SK-N-SH treated with all-trans-retinoic acid at 6 μM for 48 hours (cell line): ENCODE data around the gene TEX261.

Experiments used
- ATAC-seq: fragments of 200-7000 bp; cut with Tn5 transposase; 3 replicates; pipeline ENCODE4 v1.9.1; 2020; ENCODE audit warnings: mild to moderate bottlenecking, moderate library complexity
- ARNTL ChIP-seq: fragments of 450-650 bp; formaldehyde crosslinking; IDR thresholded peaks from 2 replicates; pipeline ENCODE4 v1.5.0; 2020; ENCODE audit warnings: low read depth, mild to moderate bottlenecking, moderate library complexity, borderline replicate concordance
- BACH2 ChIP-seq: fragments of 250-450 bp; sonication (Bioruptor Pico); IDR thresholded peaks from 2 replicates; pipeline ENCODE4 v1.9.0; 2021; ENCODE audit warnings: mild to moderate bottlenecking, borderline replicate concordance
- CSDC2 ChIP-seq: fragments of 250-450 bp; sonication (Bioruptor Pico); IDR thresholded peaks from 2 replicates; pipeline ENCODE4 v1.5.0; 2020; ENCODE audit warnings: mild to moderate bottlenecking, moderate library complexity
- GLIS3 ChIP-seq: fragments of 250-450 bp; sonication (Bioruptor Pico); IDR thresholded peaks from 2 replicates; pipeline ENCODE4 v1.5.0; 2020; ENCODE audit warnings: mild to moderate bottlenecking, moderate library complexity
- ISL1 ChIP-seq: fragments of 250-450 bp; sonication (Bioruptor Pico); IDR thresholded peaks from 2 replicates; pipeline ENCODE4 v2.1.2; 2022; ENCODE audit warnings: mild to moderate bottlenecking, moderate library complexity
- OSR1 ChIP-seq: fragments of 250-450 bp; sonication (Bioruptor Pico); IDR thresholded peaks from 2 replicates; pipeline ENCODE4 v1.8.0; 2022; ENCODE audit warnings: moderate library complexity, mild to moderate bottlenecking, inconsistent platforms
- PPARA ChIP-seq: fragments of 250-450 bp; sonication (Bioruptor Pico); IDR thresholded peaks from 2 replicates; pipeline ENCODE4 v1.5.0; 2020; ENCODE audit warnings: mild to moderate bottlenecking, borderline replicate concordance
- RARB ChIP-seq: fragments of 250-450 bp; sonication (Bioruptor Pico); IDR thresholded peaks from 2 replicates; pipeline ENCODE4 v1.8.0; 2021; ENCODE audit warnings: mild to moderate bottlenecking, moderate library complexity
- SNAI2 ChIP-seq: fragments of 250-450 bp; sonication (Bioruptor Pico); IDR thresholded peaks from 2 replicates; pipeline ENCODE4 v1.5.0; 2020; ENCODE audit warnings: mild to moderate bottlenecking, moderate library complexity
- TCF4 ChIP-seq: fragments of 250-450 bp; sonication (Bioruptor Pico); IDR thresholded peaks from 2 replicates; pipeline ENCODE4 v1.8.0; 2021; ENCODE audit warnings: mild to moderate bottlenecking, moderate library complexity, borderline replicate concordance
- ZC3H10 ChIP-seq: fragments of 250-450 bp; sonication (Bioruptor Pico); IDR thresholded peaks from 2 replicates; pipeline ENCODE4 v1.5.1; 2021; ENCODE audit warnings: mild to moderate bottlenecking, moderate library complexity
- ZFP3 ChIP-seq: fragments of 250-450 bp; sonication (Bioruptor Pico); IDR thresholded peaks from 2 replicates; pipeline ENCODE4 v1.5.0; 2020; ENCODE audit warnings: mild to moderate bottlenecking, moderate library complexity
- ZFP30 ChIP-seq: fragments of 450-650 bp; formaldehyde crosslinking; IDR thresholded peaks from 2 replicates; pipeline ENCODE4 v1.5.0; 2022; ENCODE audit warnings: mild to moderate bottlenecking, moderate library complexity
- ZNF565 ChIP-seq: fragments of 450-650 bp; formaldehyde crosslinking; conservative IDR thresholded peaks from 2 replicates; pipeline ENCODE4 v1.5.0; 2020; ENCODE audit warnings: low read depth, mild to moderate bottlenecking, moderate library complexity
- ZNF70 ChIP-seq: fragments of 450-650 bp; formaldehyde crosslinking; IDR thresholded peaks from 2 replicates; pipeline ENCODE4 v1.5.0; 2020; ENCODE audit warnings: mild to moderate bottlenecking, moderate library complexity
- ZNF8 ChIP-seq: fragments of 450-650 bp; formaldehyde crosslinking; IDR thresholded peaks from 2 replicates; pipeline ENCODE4 v1.5.0; 2020; ENCODE audit warnings: mild to moderate bottlenecking, moderate library complexity
- TF ChIP-seq, protein P1 (sequence below): fragments of 250-450 bp; sonication (Bioruptor Pico); IDR thresholded peaks from 2 replicates; pipeline ENCODE4 v1.5.1; 2021; ENCODE audit warnings: mild to moderate bottlenecking, moderate library complexity
- TF ChIP-seq, protein P2 (sequence below): fragments of 250-450 bp; sonication (Bioruptor Pico); IDR thresholded peaks from 2 replicates; pipeline ENCODE4 v1.5.0; 2020; ENCODE audit warnings: mild to moderate bottlenecking, moderate library complexity
- TF ChIP-seq, protein P3 (sequence below): fragments of 250-450 bp; sonication (Bioruptor Pico); IDR thresholded peaks from 2 replicates; pipeline ENCODE4 v1.5.1; 2020; ENCODE audit warnings: low read depth, mild to moderate bottlenecking, moderate library complexity
- TF ChIP-seq, protein P4 (sequence below): fragments of 250-450 bp; sonication (Bioruptor Pico); IDR thresholded peaks from 2 replicates; pipeline ENCODE4 v1.8.0; 2021; ENCODE audit warnings: low read depth, mild to moderate bottlenecking, moderate library complexity, borderline replicate concordance
- TF ChIP-seq, protein P5 (sequence below): fragments of 250-450 bp; sonication (Bioruptor Pico); IDR thresholded peaks from 2 replicates; pipeline ENCODE4 v1.8.0; 2020; ENCODE audit warnings: mild to moderate bottlenecking, moderate library complexity, borderline replicate concordance

The TEX261 gene

DNA sequence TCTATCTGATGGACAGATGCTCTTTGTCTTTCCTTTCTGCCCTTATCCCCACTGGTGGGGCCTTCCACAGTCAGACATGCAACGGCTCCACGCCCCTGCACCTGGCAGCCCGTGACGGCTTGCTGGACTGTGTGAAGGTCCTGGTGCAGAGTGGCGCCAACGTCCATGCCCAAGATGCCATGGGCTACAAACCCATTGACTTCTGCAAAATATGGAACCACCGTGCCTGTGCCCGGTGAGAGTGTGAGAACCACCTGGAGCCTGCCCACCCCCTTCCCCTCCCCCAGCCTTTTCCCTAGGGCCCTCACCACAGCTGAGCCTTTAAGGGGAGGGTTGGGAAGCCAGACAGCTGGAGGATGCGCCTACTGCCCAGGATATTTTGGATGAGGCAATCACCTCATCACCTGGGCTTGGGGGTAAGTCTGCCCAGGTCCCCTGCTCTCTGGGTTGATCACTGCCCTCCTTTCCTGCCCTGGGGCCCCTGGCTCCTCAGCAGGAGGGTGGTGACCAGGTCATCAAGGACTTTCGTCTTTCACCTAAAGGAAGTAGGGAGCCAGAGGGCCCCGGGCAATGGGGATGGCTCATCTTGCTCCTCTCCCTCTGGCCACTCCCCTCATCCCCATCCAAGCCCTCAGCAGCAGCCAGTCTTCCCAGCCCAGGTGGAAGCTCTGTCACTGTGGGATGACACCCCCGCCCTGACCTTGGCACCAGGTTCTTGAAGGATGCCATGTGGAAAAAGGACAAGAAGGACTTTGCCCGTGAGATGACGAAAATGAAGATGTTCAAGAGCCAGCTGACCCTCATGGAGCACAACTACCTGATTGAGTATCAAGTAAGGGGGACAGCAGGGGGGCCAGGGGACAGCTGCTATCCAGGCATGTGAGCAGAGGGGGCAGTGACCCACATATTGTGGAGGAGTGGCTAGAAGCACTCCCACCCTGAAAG lies 12.5 kb downstream of the TEX261 start:
- TF ChIP-seq ZFP3 (CRISPR knock-in tag), result no peak
- no peak for TF ChIP-seq RARB
- TF ChIP-seq, protein P1, sequence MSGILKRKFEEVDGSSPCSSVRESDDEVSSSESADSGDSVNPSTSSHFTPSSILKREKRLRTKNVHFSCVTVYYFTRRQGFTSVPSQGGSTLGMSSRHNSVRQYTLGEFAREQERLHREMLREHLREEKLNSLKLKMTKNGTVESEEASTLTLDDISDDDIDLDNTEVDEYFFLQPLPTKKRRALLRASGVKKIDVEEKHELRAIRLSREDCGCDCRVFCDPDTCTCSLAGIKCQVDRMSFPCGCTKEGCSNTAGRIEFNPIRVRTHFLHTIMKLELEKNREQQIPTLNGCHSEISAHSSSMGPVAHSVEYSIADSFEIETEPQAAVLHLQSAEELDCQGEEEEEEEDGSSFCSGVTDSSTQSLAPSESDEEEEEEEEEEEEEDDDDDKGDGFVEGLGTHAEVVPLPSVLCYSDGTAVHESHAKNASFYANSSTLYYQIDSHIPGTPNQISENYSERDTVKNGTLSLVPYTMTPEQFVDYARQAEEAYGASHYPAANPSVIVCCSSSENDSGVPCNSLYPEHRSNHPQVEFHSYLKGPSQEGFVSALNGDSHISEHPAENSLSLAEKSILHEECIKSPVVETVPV, result no peak
- no peak for TF ChIP-seq ARNTL
- no peak for TF ChIP-seq ZFP30
- no peak for TF ChIP-seq CSDC2 (CRISPR knock-in tag)
- TF ChIP-seq BACH2 (CRISPR knock-in tag), result no peak
- no peak for TF ChIP-seq ISL1
- no peak for TF ChIP-seq ZC3H10 (CRISPR knock-in tag)
- TF ChIP-seq, protein P2, sequence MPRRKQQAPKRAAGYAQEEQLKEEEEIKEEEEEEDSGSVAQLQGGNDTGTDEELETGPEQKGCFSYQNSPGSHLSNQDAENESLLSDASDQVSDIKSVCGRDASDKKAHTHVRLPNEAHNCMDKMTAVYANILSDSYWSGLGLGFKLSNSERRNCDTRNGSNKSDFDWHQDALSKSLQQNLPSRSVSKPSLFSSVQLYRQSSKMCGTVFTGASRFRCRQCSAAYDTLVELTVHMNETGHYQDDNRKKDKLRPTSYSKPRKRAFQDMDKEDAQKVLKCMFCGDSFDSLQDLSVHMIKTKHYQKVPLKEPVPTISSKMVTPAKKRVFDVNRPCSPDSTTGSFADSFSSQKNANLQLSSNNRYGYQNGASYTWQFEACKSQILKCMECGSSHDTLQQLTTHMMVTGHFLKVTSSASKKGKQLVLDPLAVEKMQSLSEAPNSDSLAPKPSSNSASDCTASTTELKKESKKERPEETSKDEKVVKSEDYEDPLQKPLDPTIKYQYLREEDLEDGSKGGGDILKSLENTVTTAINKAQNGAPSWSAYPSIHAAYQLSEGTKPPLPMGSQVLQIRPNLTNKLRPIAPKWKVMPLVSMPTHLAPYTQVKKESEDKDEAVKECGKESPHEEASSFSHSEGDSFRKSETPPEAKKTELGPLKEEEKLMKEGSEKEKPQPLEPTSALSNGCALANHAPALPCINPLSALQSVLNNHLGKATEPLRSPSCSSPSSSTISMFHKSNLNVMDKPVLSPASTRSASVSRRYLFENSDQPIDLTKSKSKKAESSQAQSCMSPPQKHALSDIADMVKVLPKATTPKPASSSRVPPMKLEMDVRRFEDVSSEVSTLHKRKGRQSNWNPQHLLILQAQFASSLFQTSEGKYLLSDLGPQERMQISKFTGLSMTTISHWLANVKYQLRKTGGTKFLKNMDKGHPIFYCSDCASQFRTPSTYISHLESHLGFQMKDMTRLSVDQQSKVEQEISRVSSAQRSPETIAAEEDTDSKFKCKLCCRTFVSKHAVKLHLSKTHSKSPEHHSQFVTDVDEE (CRISPR knock-in tag), result no peak
- TF ChIP-seq, protein P3, sequence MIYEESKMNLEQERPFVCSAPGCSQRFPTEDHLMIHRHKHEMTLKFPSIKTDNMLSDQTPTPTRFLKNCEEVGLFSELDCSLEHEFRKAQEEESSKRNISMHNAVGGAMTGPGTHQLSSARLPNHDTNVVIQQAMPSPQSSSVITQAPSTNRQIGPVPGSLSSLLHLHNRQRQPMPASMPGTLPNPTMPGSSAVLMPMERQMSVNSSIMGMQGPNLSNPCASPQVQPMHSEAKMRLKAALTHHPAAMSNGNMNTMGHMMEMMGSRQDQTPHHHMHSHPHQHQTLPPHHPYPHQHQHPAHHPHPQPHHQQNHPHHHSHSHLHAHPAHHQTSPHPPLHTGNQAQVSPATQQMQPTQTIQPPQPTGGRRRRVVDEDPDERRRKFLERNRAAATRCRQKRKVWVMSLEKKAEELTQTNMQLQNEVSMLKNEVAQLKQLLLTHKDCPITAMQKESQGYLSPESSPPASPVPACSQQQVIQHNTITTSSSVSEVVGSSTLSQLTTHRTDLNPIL (CRISPR knock-in tag), result no peak
- TF ChIP-seq ZNF8 (CRISPR knock-in tag), result no peak
- TF ChIP-seq, protein P4, sequence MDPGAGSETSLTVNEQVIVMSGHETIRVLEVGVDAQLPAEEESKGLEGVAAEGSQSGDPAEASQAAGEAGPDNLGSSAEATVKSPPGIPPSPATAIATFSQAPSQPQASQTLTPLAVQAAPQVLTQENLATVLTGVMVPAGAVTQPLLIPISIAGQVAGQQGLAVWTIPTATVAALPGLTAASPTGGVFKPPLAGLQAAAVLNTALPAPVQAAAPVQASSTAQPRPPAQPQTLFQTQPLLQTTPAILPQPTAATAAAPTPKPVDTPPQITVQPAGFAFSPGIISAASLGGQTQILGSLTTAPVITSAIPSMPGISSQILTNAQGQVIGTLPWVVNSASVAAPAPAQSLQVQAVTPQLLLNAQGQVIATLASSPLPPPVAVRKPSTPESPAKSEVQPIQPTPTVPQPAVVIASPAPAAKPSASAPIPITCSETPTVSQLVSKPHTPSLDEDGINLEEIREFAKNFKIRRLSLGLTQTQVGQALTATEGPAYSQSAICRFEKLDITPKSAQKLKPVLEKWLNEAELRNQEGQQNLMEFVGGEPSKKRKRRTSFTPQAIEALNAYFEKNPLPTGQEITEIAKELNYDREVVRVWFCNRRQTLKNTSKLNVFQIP, result no peak
- TF ChIP-seq SNAI2 (CRISPR knock-in tag), result no peak
- no peak for TF ChIP-seq OSR1 (CRISPR knock-in tag)
- TF ChIP-seq ZNF70, result no peak
- no peak for TF ChIP-seq TCF4 (CRISPR knock-in tag)
- no peak for TF ChIP-seq GLIS3 (CRISPR knock-in tag)
- TF ChIP-seq, protein P5, sequence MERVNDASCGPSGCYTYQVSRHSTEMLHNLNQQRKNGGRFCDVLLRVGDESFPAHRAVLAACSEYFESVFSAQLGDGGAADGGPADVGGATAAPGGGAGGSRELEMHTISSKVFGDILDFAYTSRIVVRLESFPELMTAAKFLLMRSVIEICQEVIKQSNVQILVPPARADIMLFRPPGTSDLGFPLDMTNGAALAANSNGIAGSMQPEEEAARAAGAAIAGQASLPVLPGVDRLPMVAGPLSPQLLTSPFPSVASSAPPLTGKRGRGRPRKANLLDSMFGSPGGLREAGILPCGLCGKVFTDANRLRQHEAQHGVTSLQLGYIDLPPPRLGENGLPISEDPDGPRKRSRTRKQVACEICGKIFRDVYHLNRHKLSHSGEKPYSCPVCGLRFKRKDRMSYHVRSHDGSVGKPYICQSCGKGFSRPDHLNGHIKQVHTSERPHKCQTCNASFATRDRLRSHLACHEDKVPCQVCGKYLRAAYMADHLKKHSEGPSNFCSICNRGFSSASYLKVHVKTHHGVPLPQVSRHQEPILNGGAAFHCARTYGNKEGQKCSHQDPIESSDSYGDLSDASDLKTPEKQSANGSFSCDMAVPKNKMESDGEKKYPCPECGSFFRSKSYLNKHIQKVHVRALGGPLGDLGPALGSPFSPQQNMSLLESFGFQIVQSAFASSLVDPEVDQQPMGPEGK (CRISPR knock-in tag), result no peak
- no peak for TF ChIP-seq PPARA (CRISPR knock-in tag)
- ATAC-seq, result no peak

DNA sequence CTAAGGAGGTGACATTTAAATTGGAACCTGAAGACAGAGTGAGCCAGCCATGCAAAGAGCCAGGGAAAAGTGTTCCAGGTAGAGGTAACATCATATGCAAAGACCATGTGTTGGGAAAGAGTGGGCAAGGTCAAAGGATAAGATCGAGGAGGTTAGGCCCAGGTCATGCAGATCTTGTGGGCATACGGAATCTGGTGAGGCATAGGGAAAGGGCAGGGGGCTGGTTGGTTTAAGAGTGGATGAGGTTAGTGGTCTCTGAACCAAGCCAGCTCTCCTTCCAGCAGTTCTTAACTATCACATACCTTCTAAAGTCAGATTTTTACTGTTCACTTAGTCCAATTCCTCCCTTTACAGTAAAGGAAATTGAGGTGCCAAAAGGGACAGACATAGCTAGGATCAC lies 13.3 kb downstream of the TEX261 start:
- no peak for ATAC-seq
- no peak for TF ChIP-seq GLIS3 (CRISPR knock-in tag)
- TF ChIP-seq ZNF70, result no peak
- TF ChIP-seq, protein P1, result no peak
- no peak for TF ChIP-seq BACH2 (CRISPR knock-in tag)
- TF ChIP-seq ZFP3 (CRISPR knock-in tag), result no peak
- no peak for TF ChIP-seq OSR1 (CRISPR knock-in tag)
- TF ChIP-seq RARB, result no peak
- no peak for TF ChIP-seq CSDC2 (CRISPR knock-in tag)
- TF ChIP-seq, protein P5 (CRISPR knock-in tag), result no peak
- TF ChIP-seq ZFP30, result no peak
- no peak for TF ChIP-seq ARNTL
- TF ChIP-seq, protein P3 (CRISPR knock-in tag), result no peak
- no peak for TF ChIP-seq ZC3H10 (CRISPR knock-in tag)
- TF ChIP-seq ZNF565 (CRISPR knock-in tag), result no peak
- TF ChIP-seq PPARA (CRISPR knock-in tag), result no peak
- no peak for TF ChIP-seq ZNF8 (CRISPR knock-in tag)
- no peak for TF ChIP-seq TCF4 (CRISPR knock-in tag)
